HG03097 (cell line): ENCODE data around the gene PIK3R5.
A peak's percentile ranks its signal among the peaks of the same experiment; 100 is the strongest.
"Not testable (repeated sequence)": the region's sequence is repeated elsewhere in the genome, so short reads cannot be mapped to it uniquely, and the experiment has no call there.

Experiments
- ATAC-seq: cut with Tn5 transposase; IDR thresholded peaks from one replicate; pipeline ENCODE4 v1.9.1; 2021; ENCODE audit not compliant: unreplicated experiment, low FRiP score

The PIK3R5 gene

DNA sequence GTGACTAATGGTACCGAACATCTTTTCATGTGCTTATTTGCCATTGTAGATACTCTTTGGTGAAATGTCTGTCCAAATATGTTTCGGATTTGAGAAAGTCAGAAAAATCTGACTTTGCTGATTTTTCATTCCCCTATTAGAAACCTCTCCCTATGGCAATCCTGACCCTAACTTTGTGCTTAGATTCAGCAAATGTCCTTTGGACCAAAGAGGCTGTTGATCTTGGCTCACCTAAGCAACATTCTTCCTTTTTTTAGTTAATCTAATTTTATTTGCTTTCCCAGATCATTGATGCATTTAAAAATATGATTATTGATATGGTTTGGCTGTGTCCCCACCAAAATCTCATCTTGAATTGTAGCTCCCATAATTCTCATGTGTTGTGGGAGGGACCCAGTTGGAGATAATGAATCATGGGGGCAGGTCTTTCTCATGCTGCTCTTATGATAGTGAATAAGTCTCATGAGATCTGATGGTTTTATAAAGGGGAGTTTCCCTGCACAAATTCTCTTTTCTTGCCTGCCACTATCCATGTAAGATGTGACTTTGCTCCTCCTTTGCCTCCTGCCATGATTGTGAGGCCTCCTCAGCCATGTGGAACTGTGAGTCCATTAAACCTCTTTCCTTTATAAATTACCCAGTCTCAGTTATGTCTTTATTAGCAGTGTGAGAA lies 22.9 kb upstream of the PIK3R5 start:
- not testable (repeated sequence) for ATAC-seq

DNA sequence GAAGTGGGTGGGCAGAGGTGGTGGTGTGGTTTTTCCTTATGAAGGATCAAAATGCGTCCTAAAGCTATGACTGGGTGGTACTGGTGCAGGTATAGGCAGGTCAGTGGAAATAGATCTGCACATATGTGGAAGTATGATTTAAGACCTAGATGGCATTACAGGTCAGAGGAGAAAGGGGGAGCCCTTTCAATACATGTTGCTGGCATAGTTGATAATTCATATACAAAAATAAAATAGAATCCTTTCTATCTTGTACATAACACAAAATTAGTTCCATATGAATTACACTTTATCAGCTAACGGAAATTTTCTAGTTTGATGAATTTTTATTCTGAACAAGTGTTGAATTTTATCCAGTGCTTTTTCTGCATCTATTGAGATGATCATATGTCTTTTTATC lies 20.8 kb upstream of the PIK3R5 start:
- ATAC-seq, result no peak

DNA sequence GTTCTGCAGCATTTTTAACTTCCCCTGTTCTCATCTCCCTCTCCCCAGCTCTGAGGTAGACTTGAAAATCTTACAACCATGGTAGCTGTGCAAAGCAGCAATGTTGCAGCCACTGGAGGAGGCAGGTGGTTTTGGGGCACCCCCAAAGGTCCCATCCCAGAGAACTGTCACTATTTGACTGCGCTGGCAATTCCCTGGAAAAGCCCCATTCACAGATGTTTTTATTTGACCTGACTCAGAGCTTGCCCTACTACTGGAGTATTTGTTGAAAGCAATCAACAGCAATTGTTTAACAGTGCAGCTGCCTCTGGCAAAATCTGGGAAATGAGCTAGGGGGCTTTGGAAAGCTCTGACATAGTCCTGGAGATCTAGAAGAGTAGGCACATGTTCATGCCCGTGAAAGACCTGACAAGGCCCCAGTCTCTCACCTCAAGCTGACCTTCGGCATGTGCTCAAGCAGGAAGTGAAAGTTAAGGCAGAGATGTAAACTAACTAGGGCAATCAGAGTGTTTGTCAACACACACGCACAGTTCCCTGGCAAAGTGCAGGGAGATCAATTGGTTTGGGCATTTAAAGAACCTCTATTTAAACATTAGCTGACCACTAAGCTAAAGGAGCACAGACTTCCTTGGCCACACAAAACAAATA lies 19.7 kb upstream of the PIK3R5 start:
- peak; percentile 58 for ATAC-seq

DNA sequence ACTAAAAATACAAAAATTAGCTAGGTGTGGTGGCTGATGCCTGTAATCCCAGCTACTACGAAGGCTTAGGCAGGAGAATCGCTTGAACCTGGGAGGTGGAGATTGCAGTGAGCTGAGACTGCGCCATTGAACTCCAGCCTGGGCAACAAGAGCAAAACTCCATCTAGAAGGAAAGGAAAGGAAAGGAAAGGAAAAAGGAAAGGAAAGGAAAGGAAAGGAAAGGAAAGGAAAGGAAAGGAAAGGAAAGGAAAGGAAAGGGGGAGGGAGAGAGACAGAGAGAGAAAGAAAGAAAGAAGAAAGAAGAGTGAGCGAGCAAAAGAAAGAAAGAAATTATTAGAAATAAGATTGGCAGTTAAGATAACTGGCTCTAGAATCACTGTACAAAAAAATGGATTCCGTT lies 18.7 kb upstream of the PIK3R5 start:
- not testable (repeated sequence) for ATAC-seq

GRCh38 chr17:8981443-8981842 lies 15.9 kb upstream of the PIK3R5 start:
- ATAC-seq, result no peak

GRCh38 chr17:8979715-8980114 lies 14.2 kb upstream of the PIK3R5 start:
- no peak for ATAC-seq

GRCh38 chr17:8976638-8977037 lies 11.1 kb upstream of the PIK3R5 start:
- no peak for ATAC-seq

DNA sequence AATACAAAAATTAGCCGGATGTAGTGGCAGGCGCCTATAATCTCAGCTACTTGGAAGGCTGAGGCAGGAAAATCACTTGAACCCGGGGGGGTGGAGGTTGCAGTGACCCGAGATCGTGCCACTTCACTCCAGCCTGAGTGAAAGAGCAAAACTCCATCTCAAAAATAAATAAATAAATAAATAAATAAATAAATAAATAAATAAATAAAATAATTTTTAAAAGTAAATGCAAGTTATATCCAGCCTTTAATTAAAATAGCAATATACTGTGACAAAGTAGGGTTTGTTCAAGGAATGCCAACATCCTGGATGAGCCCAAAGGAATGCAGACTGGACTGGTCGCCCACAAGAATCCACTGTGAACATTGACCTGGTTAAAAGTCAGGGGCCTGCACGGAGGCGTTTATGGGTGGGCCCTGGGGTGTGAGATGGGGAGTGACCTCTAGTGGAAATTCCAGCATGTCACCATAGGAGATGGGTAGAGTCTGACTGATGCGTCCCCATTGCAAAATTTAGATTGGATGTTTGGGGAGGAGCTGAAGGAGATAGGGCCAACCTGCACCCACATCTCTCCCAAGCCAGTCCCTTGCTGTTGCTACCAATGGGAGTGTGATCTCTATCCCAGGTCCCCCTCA lies 9.7 kb upstream of the PIK3R5 start:
- ATAC-seq, result no peak

GRCh38 chr17:8969901-8970300 lies 4.4 kb upstream of the PIK3R5 start:
- ATAC-seq, result no peak

GRCh38 chr17:8968503-8968902 lies 3.0 kb upstream of the PIK3R5 start:
- no peak for ATAC-seq

DNA sequence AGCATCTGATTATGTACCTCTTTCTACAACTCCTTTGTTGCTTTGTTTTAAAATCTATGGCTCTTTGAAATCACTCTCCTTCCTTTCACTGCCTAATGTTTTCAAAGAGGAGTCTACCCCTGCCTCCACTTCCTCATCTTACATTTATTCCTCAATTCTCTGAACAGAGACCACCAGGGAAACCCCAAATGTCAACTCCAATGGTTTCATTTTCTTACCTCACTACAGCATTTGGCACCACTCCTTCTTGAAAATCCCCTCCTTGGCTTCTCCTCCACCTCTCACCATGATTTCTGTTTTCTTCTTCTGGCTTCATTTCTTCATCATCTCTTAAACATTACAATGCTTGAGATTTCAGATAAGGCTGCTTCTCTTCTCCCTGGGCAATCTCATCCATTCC lies 2.4 kb upstream of the PIK3R5 start:
- no peak for ATAC-seq

DNA sequence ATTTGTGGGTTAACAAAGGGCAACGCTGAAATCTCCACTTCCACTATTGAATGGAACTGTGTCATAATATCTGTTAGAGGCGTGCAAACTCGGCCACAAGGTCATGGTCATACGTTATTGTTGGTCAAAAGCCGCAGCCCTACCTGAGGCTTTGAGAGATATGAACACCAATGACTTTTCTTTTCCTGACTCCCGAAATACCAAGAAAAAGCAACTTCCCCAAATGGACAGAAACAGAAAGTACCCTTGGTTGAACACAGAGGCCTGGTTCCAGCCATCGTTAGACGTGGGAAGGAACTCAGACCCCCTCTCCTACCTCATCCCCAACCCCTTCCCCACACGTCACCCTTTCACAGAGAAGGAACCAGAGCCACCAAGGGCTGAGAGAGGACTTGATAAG lies 1.4 kb upstream of the PIK3R5 start:
- no peak for ATAC-seq

GRCh38 chr17:8964801-8965393 lies 610 bp downstream of the PIK3R5 start:
- peak; percentile 11 for ATAC-seq

GRCh38 chr17:8963647-8964258 lies 1.8 kb downstream of the PIK3R5 start:
- ATAC-seq, result no peak

DNA sequence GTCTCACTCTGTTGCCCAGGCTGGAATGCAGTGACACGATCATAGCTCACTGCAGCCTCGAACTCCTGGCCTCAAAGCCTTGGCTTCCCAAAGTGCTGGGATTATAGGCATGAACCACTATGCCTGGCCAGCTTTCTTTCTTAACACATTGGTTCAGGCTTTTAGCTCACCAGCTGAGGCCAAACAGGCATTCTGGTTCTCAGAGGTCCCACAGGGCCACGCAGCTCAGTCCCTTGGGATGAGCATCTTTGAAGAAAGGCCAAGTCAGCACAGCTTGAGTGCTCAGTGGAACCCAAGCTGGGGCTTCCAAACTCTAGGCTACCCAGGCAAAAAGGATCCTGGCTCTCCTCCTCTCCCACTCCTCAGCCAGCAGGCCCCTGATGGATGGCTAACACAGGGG lies 2.5 kb downstream of the PIK3R5 start:
- no peak for ATAC-seq

DNA sequence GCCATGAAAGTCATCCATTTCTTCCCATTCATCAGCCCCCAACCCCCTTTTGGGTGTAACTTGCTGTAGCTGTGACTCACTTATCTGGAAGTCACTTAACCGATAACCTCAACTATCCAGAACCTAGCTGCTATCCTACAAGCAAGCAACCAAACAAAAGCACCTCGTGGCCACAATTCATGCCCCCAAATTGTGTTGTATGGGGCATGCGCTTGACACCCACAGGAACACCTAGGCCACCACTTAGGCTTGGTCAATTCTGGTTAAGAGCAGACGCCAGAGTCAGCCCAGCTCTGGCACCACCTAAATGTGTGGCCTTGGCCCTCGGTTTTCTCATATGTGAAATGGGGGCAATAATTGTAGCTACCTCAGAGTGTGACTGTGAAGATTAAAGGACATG lies 3.7 kb downstream of the PIK3R5 start:
- ATAC-seq, result no peak

DNA sequence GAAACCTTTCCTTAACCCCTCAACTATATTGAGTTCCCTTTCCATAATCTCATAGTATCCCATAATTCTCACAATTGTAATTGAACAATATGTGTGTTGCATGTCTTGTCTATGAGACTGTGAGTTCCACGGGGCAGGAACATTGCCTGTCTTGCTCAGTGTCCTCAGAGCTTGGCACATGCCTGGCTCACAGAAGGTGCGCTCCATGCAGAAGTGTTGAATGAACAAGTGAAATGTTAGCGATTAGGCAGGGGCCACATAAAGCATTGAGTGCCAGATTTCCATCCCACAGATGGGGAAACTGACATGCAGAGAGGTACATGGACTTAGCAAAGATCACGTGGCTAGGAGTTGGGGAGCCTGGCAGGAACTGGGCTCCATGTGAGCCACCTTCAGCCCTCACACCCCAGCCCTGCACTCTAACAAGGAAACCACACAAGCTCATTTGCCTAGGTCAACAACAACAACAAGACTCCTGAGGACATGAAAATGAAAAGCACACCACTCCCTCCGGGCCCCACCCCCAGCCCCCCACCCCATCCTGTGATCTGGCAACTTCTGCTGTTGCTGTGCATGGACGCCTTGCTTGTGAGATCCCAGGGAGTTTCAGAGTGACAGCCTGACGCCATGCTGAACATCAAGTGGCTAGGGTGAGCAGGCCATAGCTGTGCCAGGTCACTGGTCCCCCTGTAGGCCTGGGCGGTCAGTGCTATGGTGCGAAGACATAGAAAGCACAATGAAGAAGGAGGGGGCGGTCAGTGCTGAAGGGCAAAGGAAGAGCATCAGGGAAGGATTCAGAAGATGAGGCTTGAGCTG lies 5.0 kb downstream of the PIK3R5 start:
- ATAC-seq, result no peak

- ATAC-seq, result no peak
These were observed 6.1 kb downstream of the PIK3R5 start for GRCh38 chr17:8959312-8959918.

DNA sequence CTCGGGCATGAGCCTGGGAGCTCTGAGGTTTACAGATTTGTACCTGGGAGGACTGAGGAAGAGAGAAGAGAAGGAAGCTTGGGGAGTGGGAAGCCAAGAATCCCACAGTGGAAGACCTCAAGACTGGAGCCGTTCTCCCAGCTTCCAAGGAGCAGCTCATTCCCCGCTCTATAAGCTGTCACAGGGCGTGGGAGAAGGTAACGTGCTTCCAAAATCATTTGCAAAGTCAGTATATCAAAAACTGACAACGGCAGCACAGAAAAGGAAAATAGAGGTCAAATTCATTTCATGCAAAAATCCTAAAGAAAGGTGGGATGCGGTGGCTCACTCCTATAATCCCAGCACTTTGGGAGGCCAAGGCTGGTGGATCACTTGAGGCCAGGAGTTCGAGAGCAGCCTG lies 7.8 kb downstream of the PIK3R5 start:
- no peak for ATAC-seq

DNA sequence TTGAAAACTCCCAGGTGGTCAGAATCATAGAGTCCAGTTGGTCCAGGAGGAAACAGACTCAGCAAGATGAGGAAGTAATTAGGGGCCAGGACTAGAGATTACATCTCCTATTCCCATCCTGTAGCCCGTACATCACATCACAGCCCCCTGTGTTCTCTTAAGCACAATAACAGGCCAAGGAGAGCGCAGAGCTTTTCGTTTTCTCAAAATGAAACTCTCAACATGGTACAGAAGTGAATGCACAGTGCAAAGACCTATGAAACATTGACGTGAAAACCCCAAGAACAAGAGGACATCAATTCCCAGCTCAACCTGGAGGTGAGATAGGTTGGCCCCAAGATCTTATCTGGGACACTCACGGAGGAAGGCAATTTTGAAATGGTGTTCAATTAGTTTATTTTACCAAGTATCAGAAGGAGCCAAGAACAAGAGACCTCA lies 9.0 kb downstream of the PIK3R5 start:
- ATAC-seq, result peak; percentile 39
